DMS53 treated with DMSO at 0.1 percent for 48 hours (cell line): ENCODE measurements around the gene DEFB127.
"Not testable (repeated sequence)": the region's sequence is repeated elsewhere in the genome, so short reads cannot be mapped to it uniquely, and the experiment has no call there.

Experiments used
- DNase-seq: peaks from one replicate; lab custom pipeline; 2025; ENCODE audit not compliant: unreplicated experiment; lab: John Stamatoyannopoulos, UW

DEFB127 gene

GRCh38 chr20:157154-157553 is at the start of gene DEFB127:
TSS of gene DEFB127 (plus strand) at chr20:157454. CDS start at chr20:157545, 91 bp downstream.
- DNase-seq: no peak

DNA sequence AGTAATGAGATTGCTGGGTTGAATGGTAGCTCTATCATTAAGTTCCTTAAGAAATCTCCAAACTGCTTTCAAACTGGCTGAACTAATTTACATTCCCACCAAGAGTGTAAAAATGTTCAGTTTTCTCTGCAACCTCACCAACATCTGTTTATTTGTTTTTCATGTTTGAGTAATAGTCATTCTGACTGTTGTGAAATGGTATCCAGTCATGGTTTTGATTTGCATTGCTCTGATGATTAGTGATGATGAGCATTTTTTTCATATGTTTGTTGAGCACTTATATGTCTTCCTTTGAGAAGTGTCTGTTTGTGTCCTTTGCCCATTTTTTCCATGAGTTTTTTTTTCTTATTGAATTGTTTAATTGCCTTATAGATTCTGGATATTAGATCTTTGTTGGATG is 44.9 kb upstream of the DEFB127 start:
- no peak for DNase-seq

DNA sequence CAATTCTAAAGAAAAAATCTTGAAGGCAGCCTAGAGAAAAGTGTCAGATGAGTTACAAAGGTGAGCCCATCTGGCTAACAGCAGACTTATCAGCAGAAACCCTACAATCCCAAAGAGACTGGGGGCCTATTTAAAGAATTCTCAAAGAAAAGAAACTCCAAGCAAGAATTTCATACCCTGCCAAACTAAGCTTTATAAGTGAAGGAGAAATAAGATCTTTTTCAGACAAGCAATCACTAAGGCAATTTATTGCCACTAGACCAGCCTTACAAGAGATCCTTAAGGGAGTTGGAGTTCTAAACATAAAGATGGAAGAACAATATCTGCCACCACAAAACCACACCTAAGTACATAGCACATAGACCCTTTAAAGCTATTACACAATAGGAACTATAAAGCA is 39.7 kb upstream of the DEFB127 start:
- no peak for DNase-seq

DNA sequence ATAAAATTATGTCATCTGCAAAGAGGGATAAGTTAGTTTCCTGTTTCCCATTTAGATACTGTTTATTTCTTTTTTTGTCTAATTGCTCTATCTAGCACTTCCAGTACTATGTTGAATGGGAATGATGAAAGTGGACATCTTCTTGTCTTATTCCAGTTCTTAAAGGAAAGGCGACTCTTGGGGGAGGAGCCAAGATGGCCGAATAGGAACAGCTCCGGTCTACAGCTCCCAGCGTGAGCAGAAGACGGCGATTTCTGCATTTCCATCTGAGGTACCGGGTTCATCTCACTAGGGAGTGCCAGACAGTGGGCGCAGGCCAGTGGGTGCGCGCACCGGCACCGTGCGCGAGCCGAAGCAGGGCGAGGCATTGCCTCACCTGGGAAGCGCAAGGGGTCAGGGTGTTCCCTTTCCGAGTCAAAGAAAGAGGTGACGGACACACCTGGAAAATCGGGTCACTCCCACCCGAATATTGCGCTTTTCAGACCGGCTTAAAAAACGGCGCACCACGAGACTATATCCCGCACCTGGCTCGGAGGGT is 27.4 kb upstream of the DEFB127 start:
- not testable (repeated sequence) for DNase-seq

GRCh38 chr20:137668-138490 is 19.4 kb upstream of the DEFB127 start:
- DNase-seq: no peak

DNA sequence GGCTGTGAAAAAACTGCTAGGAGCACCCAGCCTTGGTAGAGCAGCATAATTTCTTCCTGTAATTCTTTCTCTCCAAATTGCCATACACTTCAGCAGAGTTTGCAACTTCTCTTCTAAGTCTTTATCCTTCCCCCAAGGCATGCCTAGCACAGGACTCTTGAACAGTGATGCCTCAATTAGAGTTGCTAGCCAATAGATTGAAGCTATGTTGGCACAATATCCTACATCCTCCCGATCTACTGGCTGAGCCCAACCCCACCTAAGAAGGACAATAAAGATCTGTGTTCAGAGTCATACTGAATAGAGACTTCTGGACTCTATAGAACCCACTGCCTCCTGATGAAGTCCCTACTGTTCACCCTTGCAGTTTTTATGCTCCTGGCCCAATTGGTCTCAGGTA is 15.0 kb upstream of the DEFB127 start, which contains the start of gene DEFB126:
Gene DEFB126, plus strand, starts transcription at position 301 of the 400 bp plus-strand sequence. Its CDS starts 39 bp downstream, at position 340.
- no peak for DNase-seq

DNA sequence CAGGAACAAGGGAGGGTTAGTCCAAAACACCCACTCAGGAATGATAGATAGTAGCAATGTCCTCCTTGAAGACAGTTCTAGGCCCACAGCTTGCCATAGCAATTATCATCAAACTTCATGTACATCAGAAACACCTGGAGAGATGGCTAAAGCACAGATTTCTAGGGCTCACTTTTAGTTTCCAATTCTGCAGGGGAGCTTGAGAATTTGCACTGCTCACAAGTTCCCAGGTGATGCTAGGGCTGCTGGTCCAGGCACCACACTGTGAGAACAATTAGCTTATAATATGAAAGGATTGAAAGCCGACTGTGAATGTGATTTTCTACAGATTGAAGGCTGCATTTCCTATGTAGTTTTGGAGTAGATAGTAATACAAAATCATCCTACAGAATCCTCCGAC is 11.4 kb upstream of the DEFB127 start:
- no peak for DNase-seq

GRCh38 chr20:152131-152530 is 5.1 kb upstream of the DEFB127 start:
- DNase-seq: no peak

DNA sequence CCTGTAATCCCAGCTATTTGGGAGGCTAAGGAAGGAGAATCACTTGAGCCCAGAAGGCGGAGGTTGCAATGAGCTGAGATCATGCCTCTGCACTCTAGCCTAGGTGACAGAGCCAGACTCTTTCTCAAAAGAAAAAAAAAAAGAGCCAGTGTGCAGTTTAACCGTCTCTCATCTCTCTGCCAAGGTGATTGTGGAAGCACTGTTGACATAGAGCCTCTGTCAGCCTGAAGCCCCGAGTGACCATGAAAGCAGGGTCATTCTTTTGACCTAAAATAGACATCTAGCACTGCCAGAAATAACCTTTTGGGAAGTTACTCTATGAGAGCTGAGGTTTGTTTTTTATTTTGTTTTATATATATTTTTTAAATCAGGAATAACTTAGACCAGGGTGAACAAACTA is 7.4 kb downstream of the DEFB127 start:
- DNase-seq: no peak

- no peak for DNase-seq
Observed at GRCh38 chr20:168876-169275, 11.6 kb downstream of the DEFB127 start.

- DNase-seq: no peak
Observed at GRCh38 chr20:184288-184687, 27.0 kb downstream of the DEFB127 start.

DNA sequence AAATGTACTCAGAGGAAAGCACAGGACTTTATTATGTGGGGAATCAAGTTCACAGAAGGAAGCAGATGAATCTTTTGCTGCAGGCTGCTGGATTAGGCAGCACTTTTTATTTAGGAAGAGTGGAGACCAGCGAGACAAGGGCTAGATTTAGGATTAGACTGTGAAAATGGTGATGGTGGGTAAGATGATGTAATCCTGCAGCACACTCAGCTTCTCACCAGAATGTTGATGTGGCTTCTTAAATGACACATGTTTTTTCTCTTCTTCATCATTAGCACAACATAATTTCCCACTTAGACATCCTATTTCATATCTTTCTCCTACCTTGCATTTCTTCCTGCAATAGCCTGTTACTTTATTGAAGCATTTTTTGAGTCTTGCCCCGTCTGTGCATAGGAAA is 30.5 kb downstream of the DEFB127 start:
- DNase-seq: no peak

DNA sequence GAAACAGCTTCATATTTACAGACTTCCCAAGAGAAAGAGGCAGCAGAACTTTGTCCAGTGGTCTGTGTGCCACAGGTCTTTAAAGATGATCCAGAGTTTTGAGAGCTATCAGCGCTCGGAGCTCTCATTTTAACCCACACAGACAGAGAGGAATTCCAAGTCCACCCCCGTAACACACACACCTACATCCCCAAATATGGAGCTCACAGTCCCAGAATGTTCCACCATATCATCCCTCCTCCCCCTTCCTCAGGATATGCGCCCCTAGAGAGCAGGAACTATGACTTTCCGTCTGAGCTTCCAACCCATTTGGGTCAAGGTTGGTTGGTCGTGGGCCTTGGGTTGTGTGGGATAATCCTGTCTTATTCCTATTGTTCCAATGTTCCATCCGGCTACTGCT is 32.4 kb downstream of the DEFB127 start, which contains the start of gene DEFB128:
Gene DEFB128, minus strand, starts transcription at position 101 of the 400 bp plus-strand sequence. Its CDS starts 88 bp downstream, at position 13.
- DNase-seq: no peak

GRCh38 chr20:198225-198624 is 41.0 kb downstream of the DEFB127 start:
- DNase-seq: no peak

- no peak for DNase-seq
Observed at GRCh38 chr20:199996-200395, 42.7 kb downstream of the DEFB127 start.

DNA sequence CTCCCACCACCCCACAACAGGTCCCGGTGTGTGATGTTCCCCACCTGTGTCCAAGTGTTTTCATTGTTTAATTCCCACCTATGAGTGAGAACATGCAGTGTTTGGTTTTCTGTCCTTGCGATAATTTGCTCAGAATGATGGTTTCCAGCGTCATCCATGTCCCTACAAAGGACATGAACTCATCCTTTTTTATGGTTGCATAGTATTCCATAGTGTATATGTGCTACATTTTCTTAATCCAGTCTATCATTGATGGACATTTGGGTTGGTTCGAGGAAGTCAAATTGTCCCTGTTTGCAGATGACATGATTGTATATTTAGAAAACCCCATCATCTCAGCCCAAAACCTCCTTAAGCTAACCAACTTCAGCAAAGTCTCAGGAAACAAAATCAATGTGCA is 46.4 kb downstream of the DEFB127 start:
- not testable (repeated sequence) for DNase-seq
